Thoracic aorta (tissue), 2 donors: ENCODE results near the gene SFSWAP. TPM values are rescaled to one million over a fixed set of nuclear protein-coding genes. Genes with fewer than 3 reads are reported as not detected.

ENCODE experiments used
- ATAC-seq: fragments of 150-250 bp; one replicate; pipeline ENCODE4 v1.8.0; 2017; ENCODE audit warnings: low read depth; ENCODE audit not compliant: insufficient number of reproducible peaks, low FRiP score
- DNase-seq: peaks from one replicate; pipeline ENCODE4 v3.0.0-alpha.2; 2020; ENCODE audit warnings: low spot score
- H3K27ac ChIP-seq, 2 donors: fragments of 200-600 bp; sonication (generic); 1 replicate in 1 of 2; 2 replicates in 1 of 2; pipeline ENCODE4 v1.5.1; 2016; ENCODE audit warnings: mild to moderate bottlenecking in 2 of 2, moderate library complexity in 2 of 2
- H3K27me3 ChIP-seq: fragments of 200-600 bp; sonication (generic); replicated peaks from 2 replicates; pipeline ENCODE4 v1.6.0; 2016; ENCODE audit warnings: mild to moderate bottlenecking; ENCODE audit not compliant: insufficient read depth
- H3K36me3 ChIP-seq: fragments of 200-600 bp; sonication (generic); one replicate; pipeline ENCODE4 v1.5.1; 2016
- H3K4me1 ChIP-seq, 2 donors: fragments of 200-600 bp; sonication (generic); 1 replicate in 1 of 2; 2 replicates in 1 of 2; pipeline versions ENCODE4 v1.5.1 to v1.6.0; 2016; ENCODE audit warnings: low read depth in 2 of 2, mild to moderate bottlenecking in 1 of 2; ENCODE audit not compliant: control insufficient read depth in 1 of 2
- H3K4me3 ChIP-seq: fragments of 200-600 bp; sonication (generic); 2 replicates; pipeline ENCODE4 v1.5.1; 2016; ENCODE audit warnings: mild to moderate bottlenecking
- H3K9me3 ChIP-seq: fragments of 200-600 bp; sonication (generic); 2 replicates; pipeline ENCODE4 v1.5.1; 2016
- total RNA-seq, 2 donors: library from RNA; depleted of rRNA; stranded (reverse); fragments of >200 nt; gene quantifications; one replicate each; pipeline versions ENCODE4 v1.1.0 to v1.2.3, GENCODE V29; 2016
- TF ChIP-seq, protein P1 (sequence below): fragments of 200-600 bp; sonication (generic); IDR thresholded peaks from one replicate; pipeline ENCODE4 v1.5.1; 2019; ENCODE audit warnings: antibody characterized with exemption

SFSWAP gene
- total RNA-seq, 2 donors from 2014 or later, result 27.9 to 63.2 TPM

DNA sequence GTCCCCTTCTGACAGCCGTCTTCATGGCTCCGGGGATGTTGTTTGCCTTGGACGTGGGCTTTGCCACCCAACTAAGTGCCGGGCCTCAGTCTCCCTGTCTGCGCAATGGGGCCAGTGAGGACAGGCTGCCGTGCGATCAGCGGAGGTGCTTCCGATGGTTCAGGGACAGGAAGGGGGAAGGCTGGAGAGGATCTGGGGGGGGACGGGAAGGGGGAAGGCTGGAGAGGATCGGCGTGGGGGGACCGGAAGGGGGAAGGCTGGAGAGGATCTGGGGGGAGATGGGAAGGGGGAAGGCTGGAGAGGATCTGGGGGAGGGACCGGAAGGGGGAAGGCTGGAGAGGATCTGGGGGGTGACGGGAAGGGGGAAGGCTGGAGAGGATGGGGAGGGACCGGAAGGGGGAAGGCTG is 120.7 kb downstream of the SFSWAP start:
- H3K27me3 ChIP-seq, result peaks cover 6% of the 10 kb centered on the region
- ATAC-seq, result no peak

DNA sequence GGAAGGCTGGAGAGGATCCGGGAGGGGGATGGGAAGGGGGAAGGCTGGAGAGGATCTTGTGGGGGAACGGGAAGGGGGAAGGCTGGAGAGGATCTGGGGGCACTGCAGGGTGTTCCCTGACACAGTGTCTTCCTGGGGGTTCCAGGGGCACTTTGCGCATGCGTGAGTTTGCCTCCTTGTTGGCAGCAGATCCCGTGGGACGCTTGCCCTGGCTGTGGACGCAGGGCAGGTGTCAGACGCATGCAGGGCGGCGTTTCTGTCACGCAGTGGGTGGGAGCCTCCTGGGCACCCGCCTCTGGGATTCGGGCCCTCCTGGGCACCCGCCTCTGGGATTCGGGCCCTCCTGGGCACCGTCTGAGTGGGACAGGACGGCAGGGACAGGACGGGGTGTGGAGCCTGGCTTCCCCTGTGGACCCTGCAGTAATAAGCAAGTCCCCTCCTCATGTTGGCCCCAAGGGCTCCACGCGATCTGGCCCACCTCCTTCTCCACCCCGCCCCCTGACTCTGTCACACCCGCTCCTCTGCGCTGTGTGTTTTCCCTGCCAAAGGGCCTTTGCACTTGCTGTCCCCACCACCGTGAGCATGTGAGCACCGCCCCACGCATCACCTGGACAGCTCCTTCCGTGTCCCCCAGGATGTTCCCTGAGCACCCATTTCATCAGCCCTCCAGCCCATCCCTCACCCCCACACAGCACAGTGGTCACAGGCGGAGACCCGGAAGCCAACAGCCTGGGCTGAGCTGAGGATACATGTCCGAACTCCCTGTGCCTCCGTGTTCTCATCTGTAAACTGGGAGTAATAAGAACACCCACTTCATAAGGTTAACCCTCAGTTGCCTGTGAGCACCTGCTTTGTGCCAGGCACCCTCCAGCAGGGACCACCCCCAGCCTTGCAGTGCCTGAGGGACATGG is 121.7 kb downstream of the SFSWAP start:
- Histone ChIP-seq H3K36me3 (no peaks in the 10 kb centered on the region), H3K9me3 (no peaks in the 10 kb centered on the region), H3K27ac (peak overlapping the region in 1 of 2 donors; percentile 7), H3K4me1 (peaks cover 12 to 37% of the 10 kb centered on the region in 2 donors), H3K27me3 (peaks cover 6% of the 10 kb centered on the region), H3K4me3 (no peak overlapping the region)
- ATAC-seq, result no peak
- TF ChIP-seq, protein P1, sequence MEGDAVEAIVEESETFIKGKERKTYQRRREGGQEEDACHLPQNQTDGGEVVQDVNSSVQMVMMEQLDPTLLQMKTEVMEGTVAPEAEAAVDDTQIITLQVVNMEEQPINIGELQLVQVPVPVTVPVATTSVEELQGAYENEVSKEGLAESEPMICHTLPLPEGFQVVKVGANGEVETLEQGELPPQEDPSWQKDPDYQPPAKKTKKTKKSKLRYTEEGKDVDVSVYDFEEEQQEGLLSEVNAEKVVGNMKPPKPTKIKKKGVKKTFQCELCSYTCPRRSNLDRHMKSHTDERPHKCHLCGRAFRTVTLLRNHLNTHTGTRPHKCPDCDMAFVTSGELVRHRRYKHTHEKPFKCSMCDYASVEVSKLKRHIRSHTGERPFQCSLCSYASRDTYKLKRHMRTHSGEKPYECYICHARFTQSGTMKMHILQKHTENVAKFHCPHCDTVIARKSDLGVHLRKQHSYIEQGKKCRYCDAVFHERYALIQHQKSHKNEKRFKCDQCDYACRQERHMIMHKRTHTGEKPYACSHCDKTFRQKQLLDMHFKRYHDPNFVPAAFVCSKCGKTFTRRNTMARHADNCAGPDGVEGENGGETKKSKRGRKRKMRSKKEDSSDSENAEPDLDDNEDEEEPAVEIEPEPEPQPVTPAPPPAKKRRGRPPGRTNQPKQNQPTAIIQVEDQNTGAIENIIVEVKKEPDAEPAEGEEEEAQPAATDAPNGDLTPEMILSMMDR, result no peak
- DNase-seq, result no peak

More for the DNA sequence above, 120.7 kb downstream of the SFSWAP start:
- H3K4me3 ChIP-seq, result peak overlapping the region; percentile 73
- H3K4me1 ChIP-seq, result peaks cover 12 to 37% of the 10 kb centered on the region in 2 donors
- DNase-seq, result no peak
- TF ChIP-seq, protein P1, result no peak
- no peak overlapping the region for H3K27ac ChIP-seq
- no peaks in the 10 kb centered on the region for H3K9me3 ChIP-seq
- no peaks in the 10 kb centered on the region for H3K36me3 ChIP-seq

DNA sequence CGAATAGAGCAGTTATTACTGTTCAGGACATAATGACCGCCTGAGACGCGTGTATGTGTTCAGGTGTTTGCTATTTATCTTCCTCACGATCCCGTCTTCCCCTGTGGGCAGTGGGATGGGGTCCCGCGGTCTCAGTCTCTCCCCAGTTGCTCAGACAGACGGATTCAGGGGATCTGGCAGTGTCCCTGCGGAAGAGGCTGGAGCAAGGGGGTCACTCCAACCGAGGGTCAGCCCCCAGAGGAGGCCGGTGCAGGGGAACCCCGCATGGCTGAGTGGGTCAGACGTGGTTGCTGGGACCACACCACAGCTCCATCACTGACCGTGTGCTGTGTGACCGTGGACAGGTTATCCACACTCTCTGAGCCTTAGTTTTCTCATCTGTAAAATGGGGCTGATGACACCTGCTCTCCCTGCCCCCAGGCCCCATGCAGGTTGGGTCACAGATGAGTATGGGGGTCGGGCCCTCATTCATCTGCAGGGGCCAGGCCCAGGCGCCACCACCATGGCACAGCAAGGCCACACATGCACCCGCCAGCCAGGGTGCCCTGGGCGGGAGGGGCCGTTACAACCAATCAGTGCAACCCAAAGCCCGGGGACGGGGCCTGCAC is 122.5 kb downstream of the SFSWAP start:
- ATAC-seq (no peak), DNase-seq (no peak)
- Histone ChIP-seq H3K36me3 (no peaks in the 10 kb centered on the region), H3K4me1 (peaks cover 12 to 31% of the 10 kb centered on the region in 2 donors), H3K9me3 (no peaks in the 10 kb centered on the region), H3K27me3 (peaks cover 6% of the 10 kb centered on the region), H3K27ac (peak overlapping the region in 1 of 2 donors; percentile 7), H3K4me3 (no peak overlapping the region)
- TF ChIP-seq, protein P1, result no peak

DNA sequence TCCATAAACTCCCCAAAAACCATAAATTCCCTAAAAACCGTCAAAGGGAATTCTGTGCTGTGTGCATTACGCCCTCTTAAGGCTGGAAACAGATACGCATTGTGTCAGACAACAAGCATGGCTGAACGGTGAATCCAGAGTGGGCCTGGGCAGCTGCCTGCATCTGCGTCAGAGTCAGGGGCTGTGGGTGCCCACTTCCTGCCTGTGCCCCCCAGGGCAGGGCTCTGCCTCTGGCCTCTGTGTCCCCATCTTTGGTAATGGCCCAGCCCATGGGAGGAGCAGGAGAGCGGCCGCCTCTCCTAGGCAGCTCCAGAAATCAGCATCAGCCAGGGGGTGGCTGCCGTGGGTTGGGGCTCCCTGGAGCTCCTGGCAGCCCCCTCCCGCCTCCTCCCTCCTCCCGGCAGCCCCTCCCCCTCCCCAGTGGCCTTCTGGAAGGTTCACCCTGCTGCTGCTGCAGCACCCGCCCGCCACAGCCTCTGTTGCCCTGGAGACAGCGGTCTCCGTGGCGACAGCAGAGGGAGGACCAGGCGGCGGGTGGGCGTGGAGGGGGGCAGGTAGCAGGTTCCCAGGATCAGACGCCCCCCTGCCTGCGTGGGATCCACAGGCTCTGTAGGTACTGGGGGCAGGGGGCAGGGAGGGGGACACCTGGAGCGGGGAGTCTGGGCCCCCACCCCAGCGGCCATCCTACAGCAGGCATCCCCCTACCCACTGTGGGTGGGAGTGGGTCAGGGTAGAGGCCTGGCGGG is 123.2 kb downstream of the SFSWAP start:
- TF ChIP-seq, protein P1, result no peak
- Histone ChIP-seq H3K4me3 (no peak overlapping the region), H3K27ac (no peak overlapping the region), H3K27me3 (peaks cover 6% of the 10 kb centered on the region), H3K4me1 (peaks cover 11 to 25% of the 10 kb centered on the region in 2 donors), H3K9me3 (no peaks in the 10 kb centered on the region), H3K36me3 (no peaks in the 10 kb centered on the region)
- ATAC-seq, result no peak
- DNase-seq, result no peak
